Smooth muscle cell (in vitro differentiated cells): ENCODE results near the gene DNAJC15. TPM values are rescaled to one million over a fixed set of nuclear protein-coding genes. Genes with fewer than 3 reads are reported as not detected.
A peak's percentile ranks its signal among the peaks of the same experiment; 100 is the strongest.

Experiments
- DNase-seq: peaks from one replicate; lab custom pipeline; 2025; ENCODE audit not compliant: unreplicated experiment; lab: John Stamatoyannopoulos, UW
- H2AFZ ChIP-seq: fragments of 200-600 bp; sonication (generic); 2 replicates; pipeline ENCODE4 v1.6.0; 2016; ENCODE audit warnings: antibody characterized with exemption, low read depth, mild to moderate bottlenecking
- H3F3A ChIP-seq: fragments of 200-600 bp; sonication (generic); 2 replicates; pipeline ENCODE4 v1.6.0; 2017; ENCODE audit warnings: antibody characterized with exemption, low read depth
- H3K27ac ChIP-seq: fragments of 200-600 bp; sonication (generic); 2 replicates; pipeline ENCODE4 v1.5.1; 2016; ENCODE audit warnings: low read depth, mild to moderate bottlenecking
- H3K27me3 ChIP-seq: fragments of 200-600 bp; sonication (generic); 2 replicates; pipeline ENCODE4 v1.6.1; 2016; ENCODE audit warnings: low read depth, mild to moderate bottlenecking
- H3K36me3 ChIP-seq: fragments of 200-600 bp; sonication (generic); 2 replicates; pipeline ENCODE4 v1.5.1; 2016; ENCODE audit warnings: low read depth
- H3K4me1 ChIP-seq: fragments of 200-600 bp; sonication (generic); 2 replicates; pipeline ENCODE4 v1.5.1; 2016; ENCODE audit warnings: low read depth
- H3K4me2 ChIP-seq: fragments of 200-600 bp; sonication (generic); 2 replicates; pipeline ENCODE4 v1.6.0; 2016; ENCODE audit warnings: mild to moderate bottlenecking
- H3K4me3 ChIP-seq: fragments of 200-600 bp; sonication (generic); 2 replicates; pipeline ENCODE4 v1.5.1; 2016; ENCODE audit warnings: mild to moderate bottlenecking
- H3K79me2 ChIP-seq: fragments of 200-600 bp; sonication (generic); 2 replicates; pipeline ENCODE4 v1.6.0; 2016; ENCODE audit warnings: low read depth, mild to moderate bottlenecking
- H3K9ac ChIP-seq: fragments of 200-600 bp; sonication (generic); 2 replicates; pipeline ENCODE4 v1.6.0; 2016; ENCODE audit warnings: low read depth
- H3K9me3 ChIP-seq: fragments of 200-600 bp; sonication (generic); replicated peaks from 2 replicates; pipeline ENCODE4 v1.5.1; 2016; ENCODE audit warnings: low read depth
- H4K20me1 ChIP-seq: fragments of 200-600 bp; sonication (generic); 2 replicates; pipeline ENCODE4 v1.6.0; 2016; ENCODE audit warnings: low read depth
- WGBS: methylation state at CpG from one replicate; pipeline ENCODE4 v1.1.7; 2016; ENCODE audit warnings: low lambda C conversion rate; 5-methylcytosine and 5-hydroxymethylcytosine counted together
- polyA plus RNA-seq: library from polyadenylated mRNA; unstranded; fragments of >200 nt; fragmentation: Nextera tagmentation; extraction: Ambion mirVana; gene quantifications from 2 replicates; pipeline ENCODE4 v1.2.1, GENCODE V29; 2016
- total RNA-seq: library from RNA; depleted of rRNA; stranded (reverse); fragments of >200 nt; gene quantifications from 2 replicates; pipeline ENCODE4 v1.2.3, GENCODE V29; 2014
- TF ChIP-seq, protein P1 (sequence below): fragments of 200-600 bp; sonication (generic); IDR thresholded peaks from 2 replicates; pipeline ENCODE4 v1.5.1; 2017; ENCODE audit warnings: borderline replicate concordance, mild to moderate bottlenecking, antibody characterized with exemption; ENCODE audit not compliant: insufficient read depth, poor library complexity, severe bottlenecking

Gene DNAJC15
- total and polyA plus RNA-seq, 2 experiments from 2014 or later: 4.4 to 6.9 TPM

DNA sequence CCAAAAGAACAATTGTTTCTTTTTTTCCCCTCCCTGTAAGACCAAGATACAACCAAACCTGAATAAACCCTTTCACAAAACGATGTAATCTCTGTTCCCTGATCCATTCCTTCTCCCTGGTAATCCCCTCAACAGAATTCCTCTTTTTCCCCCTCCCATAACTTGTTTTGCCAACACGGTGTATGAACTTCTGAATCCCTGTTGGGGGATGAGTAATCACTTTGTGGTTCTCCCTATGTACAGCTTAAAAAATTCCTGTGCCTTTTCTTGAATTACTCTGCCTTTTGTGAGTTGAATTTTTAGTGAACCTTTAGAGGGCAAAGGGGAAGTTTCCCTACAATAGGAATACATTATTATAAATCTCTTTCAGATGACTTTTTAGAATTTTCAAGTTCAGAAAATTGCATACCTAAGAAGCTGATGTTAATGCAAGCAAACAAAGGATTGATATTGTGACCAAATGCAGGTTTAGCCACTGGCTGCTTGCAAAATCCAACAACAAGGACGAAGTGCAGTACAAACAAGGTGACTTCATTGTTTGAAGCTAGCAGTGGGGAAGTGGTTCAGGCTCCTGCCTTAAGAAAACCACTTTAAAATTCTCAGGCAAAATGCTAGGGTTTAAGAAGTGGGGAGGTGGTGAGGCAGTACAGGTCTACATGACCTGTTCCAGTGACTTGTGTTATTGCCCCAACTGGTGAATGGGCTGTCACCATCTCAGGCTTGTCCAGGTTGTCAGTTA lies 16.3 kb upstream of the DNAJC15 start:
- H3K27ac ChIP-seq: peak overlapping the region; percentile 54
- TF ChIP-seq, protein P1, sequence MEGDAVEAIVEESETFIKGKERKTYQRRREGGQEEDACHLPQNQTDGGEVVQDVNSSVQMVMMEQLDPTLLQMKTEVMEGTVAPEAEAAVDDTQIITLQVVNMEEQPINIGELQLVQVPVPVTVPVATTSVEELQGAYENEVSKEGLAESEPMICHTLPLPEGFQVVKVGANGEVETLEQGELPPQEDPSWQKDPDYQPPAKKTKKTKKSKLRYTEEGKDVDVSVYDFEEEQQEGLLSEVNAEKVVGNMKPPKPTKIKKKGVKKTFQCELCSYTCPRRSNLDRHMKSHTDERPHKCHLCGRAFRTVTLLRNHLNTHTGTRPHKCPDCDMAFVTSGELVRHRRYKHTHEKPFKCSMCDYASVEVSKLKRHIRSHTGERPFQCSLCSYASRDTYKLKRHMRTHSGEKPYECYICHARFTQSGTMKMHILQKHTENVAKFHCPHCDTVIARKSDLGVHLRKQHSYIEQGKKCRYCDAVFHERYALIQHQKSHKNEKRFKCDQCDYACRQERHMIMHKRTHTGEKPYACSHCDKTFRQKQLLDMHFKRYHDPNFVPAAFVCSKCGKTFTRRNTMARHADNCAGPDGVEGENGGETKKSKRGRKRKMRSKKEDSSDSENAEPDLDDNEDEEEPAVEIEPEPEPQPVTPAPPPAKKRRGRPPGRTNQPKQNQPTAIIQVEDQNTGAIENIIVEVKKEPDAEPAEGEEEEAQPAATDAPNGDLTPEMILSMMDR: no peak
- H3K9ac ChIP-seq: no peak overlapping the region
- no peaks in the 10 kb centered on the region for H3K36me3 ChIP-seq
- no peak for DNase-seq
- WGBS: 20% methylated on average over 3 of the region's 3 CpGs
- no peaks in the 10 kb centered on the region for H3K27me3 ChIP-seq
- H4K20me1 ChIP-seq: no peaks in the 10 kb centered on the region
- no peaks in the 10 kb centered on the region for H3F3A ChIP-seq
- no peaks in the 10 kb centered on the region for H3K9me3 ChIP-seq
- no peak overlapping the region for H3K4me3 ChIP-seq
- peak overlapping the region; percentile 86 for H2AFZ ChIP-seq
- no peaks in the 10 kb centered on the region for H3K79me2 ChIP-seq
- peaks cover 9% of the 10 kb centered on the region for H3K4me1 ChIP-seq
- H3K4me2 ChIP-seq: peak overlapping the region; percentile 38

DNA sequence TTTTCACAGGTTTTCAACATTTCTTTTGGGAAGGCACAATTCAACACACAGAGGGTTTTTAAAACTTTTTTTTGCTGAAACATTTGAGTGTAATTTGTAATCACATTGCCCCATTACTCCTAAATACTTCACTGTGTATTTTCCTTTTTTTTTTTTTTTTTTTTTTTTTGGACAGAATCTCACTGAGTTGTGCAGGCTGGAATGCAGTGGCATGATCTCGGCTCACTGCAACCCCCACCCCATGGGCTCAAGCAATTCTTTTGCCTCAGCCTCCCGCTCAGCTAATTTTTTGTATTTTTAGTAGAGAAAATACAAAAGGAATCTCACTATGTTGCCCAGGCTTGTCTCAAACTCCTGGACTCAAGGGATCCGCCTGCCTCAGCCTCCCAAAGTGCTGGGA lies 14.8 kb upstream of the DNAJC15 start:
- TF ChIP-seq, protein P1: no peak
- Histone ChIP-seq H2AFZ (no peak overlapping the region), H3K9me3 (no peaks in the 10 kb centered on the region), H3K79me2 (no peaks in the 10 kb centered on the region), H4K20me1 (no peaks in the 10 kb centered on the region), H3K9ac (no peak overlapping the region), H3K4me1 (peaks cover 9% of the 10 kb centered on the region), H3F3A (no peaks in the 10 kb centered on the region), H3K27me3 (no peaks in the 10 kb centered on the region), H3K4me2 (no peak overlapping the region), H3K4me3 (no peak overlapping the region), H3K36me3 (no peaks in the 10 kb centered on the region), H3K27ac (no peak overlapping the region)
- 89% methylated on average over 3 of the region's 3 CpGs for WGBS
- DNase-seq: no peak

DNA sequence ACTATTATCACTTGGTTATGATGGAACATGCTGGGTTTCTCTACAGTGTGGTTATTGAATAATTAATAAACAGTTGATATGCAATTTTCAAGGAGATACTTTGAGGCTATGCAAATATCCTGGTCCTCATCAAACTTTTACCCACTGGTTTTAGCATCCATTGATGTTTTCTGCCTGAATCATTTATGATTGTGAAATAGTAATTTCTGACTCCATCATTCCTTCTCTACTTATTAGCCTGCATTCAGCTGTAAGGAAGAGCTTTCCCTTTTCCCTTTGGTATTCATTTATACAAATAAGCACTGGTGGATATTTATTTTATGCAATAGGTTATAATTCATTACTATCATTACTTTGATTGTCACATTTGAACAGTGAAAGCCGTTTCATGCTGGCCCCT lies 13.9 kb upstream of the DNAJC15 start:
- H3K79me2 ChIP-seq: no peaks in the 10 kb centered on the region
- H3K4me3 ChIP-seq: no peak overlapping the region
- H3K9ac ChIP-seq: no peak overlapping the region
- peaks cover 9% of the 10 kb centered on the region for H3K4me1 ChIP-seq
- no peak overlapping the region for H3K4me2 ChIP-seq
- 96% methylated on average over 1 of the region's 1 CpG for WGBS
- H3F3A ChIP-seq: no peaks in the 10 kb centered on the region
- H4K20me1 ChIP-seq: no peaks in the 10 kb centered on the region
- H2AFZ ChIP-seq: no peak overlapping the region
- H3K27me3 ChIP-seq: no peaks in the 10 kb centered on the region
- no peak for DNase-seq
- no peaks in the 10 kb centered on the region for H3K36me3 ChIP-seq
- H3K27ac ChIP-seq: no peak overlapping the region
- TF ChIP-seq, protein P1: no peak
- H3K9me3 ChIP-seq: no peaks in the 10 kb centered on the region

DNA sequence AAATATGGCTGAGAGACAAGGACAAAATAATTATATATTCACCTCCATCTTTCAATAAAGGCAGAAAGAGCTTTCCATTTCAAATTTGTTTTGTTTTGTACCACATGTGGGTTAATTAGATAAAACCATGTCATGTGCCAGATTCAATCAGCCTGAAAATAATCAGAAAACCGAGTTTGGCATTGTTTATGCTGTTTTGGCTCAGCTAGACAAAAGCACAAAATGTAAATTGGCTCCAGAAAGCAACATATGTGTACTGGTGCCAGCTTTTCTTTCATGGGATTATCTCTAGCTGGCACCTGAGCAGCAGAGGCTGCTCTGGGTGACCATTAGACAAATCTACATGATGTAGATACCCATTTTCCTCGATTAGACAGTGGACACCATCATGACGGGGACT lies 9.2 kb upstream of the DNAJC15 start:
- Histone ChIP-seq H3K9me3 (no peaks in the 10 kb centered on the region), H2AFZ (no peak overlapping the region), H3K4me1 (no peaks in the 10 kb centered on the region), H3K79me2 (no peaks in the 10 kb centered on the region), H3K9ac (no peak overlapping the region), H3K36me3 (no peaks in the 10 kb centered on the region), H3F3A (no peaks in the 10 kb centered on the region), H3K27ac (no peak overlapping the region), H3K27me3 (no peaks in the 10 kb centered on the region), H4K20me1 (no peaks in the 10 kb centered on the region), H3K4me3 (no peak overlapping the region), H3K4me2 (no peak overlapping the region)
- TF ChIP-seq, protein P1: no peak
- no peak for DNase-seq
- WGBS: 93% methylated on average over 3 of the region's 3 CpGs
